Loucy (cell line): ENCODE data around the gene AFAP1L1.

Experiments
- H2AFZ ChIP-seq: fragments of 200-600 bp; sonication (generic); 2 replicates; pipeline ENCODE4 v1.6.0; 2016; ENCODE audit warnings: antibody characterized with exemption, mild to moderate bottlenecking, low read length, moderate library complexity
- H3F3A ChIP-seq: fragments of 200-600 bp; 2 replicates; pipeline ENCODE4 v1.6.0; 2016; ENCODE audit warnings: antibody characterized with exemption, low read depth, mild to moderate bottlenecking
- H3K27me3 ChIP-seq: fragments of 200-600 bp; sonication (generic); 2 replicates; pipeline ENCODE4 v1.6.1; 2014; ENCODE audit warnings: low read length, mild to moderate bottlenecking; ENCODE audit not compliant: insufficient read depth, poor library complexity, severe bottlenecking
- H3K36me3 ChIP-seq: fragments of 200-600 bp; sonication (generic); 2 replicates; pipeline ENCODE4 v1.6.1; 2016; ENCODE audit warnings: low read length; ENCODE audit not compliant: insufficient read depth
- H3K4me1 ChIP-seq: fragments of 200-600 bp; sonication (generic); 2 replicates; pipeline ENCODE4 v1.5.1; 2014; ENCODE audit warnings: low read length, mild to moderate bottlenecking; ENCODE audit not compliant: insufficient read depth, poor library complexity, severe bottlenecking
- H3K4me2 ChIP-seq: fragments of 200-600 bp; sonication (generic); 2 replicates; pipeline ENCODE4 v1.6.0; 2014; ENCODE audit warnings: antibody characterized with exemption, low read length, low read depth, mild to moderate bottlenecking; ENCODE audit not compliant: poor library complexity, severe bottlenecking
- H3K4me3 ChIP-seq: fragments of 200-600 bp; sonication (generic); 2 replicates; pipeline ENCODE4 v1.5.1; 2014; ENCODE audit warnings: low read length, mild to moderate bottlenecking, mixed read lengths; ENCODE audit not compliant: poor library complexity, severe bottlenecking
- H3K79me2 ChIP-seq: fragments of 200-600 bp; sonication (generic); 2 replicates; pipeline ENCODE4 v1.6.1; 2014; ENCODE audit warnings: low read length; ENCODE audit not compliant: insufficient read depth
- H3K9ac ChIP-seq: fragments of 200-600 bp; sonication (generic); 2 replicates; pipeline ENCODE4 v1.6.0; 2014; ENCODE audit warnings: mild to moderate bottlenecking, low read depth, low read length, moderate library complexity; ENCODE audit not compliant: poor library complexity, severe bottlenecking
- H3K9me2 ChIP-seq: fragments of 200-600 bp; sonication (generic); replicated peaks from 2 replicates; pipeline ENCODE4 v1.6.1; 2016; ENCODE audit warnings: low read depth, low read length, mixed read lengths
- H3K9me3 ChIP-seq: fragments of 200-600 bp; sonication (generic); 2 replicates; pipeline ENCODE4 v1.6.1; 2014; ENCODE audit warnings: mild to moderate bottlenecking, antibody characterized with exemption, low read length, low read depth; ENCODE audit not compliant: insufficient read depth
- H4K20me1 ChIP-seq: fragments of 200-600 bp; sonication (generic); 2 replicates; pipeline ENCODE4 v1.6.0; 2014; ENCODE audit warnings: antibody characterized with exemption, low read length, mild to moderate bottlenecking; ENCODE audit not compliant: insufficient read depth, poor library complexity, severe bottlenecking
- CTCF ChIP-seq: fragments of 200-600 bp; sonication (generic); conservative IDR thresholded peaks from 2 replicates; pipeline ENCODE4 v1.5.1; 2014; ENCODE audit warnings: mild to moderate bottlenecking, antibody characterized with exemption, low read length
- EZH2phosphoT487 ChIP-seq: fragments of 200-600 bp; IDR thresholded peaks from 2 replicates; pipeline ENCODE4 v1.6.1; 2018; ENCODE audit warnings: antibody characterized with exemption, mild to moderate bottlenecking, moderate library complexity, borderline replicate concordance

Gene AFAP1L1

DNA sequence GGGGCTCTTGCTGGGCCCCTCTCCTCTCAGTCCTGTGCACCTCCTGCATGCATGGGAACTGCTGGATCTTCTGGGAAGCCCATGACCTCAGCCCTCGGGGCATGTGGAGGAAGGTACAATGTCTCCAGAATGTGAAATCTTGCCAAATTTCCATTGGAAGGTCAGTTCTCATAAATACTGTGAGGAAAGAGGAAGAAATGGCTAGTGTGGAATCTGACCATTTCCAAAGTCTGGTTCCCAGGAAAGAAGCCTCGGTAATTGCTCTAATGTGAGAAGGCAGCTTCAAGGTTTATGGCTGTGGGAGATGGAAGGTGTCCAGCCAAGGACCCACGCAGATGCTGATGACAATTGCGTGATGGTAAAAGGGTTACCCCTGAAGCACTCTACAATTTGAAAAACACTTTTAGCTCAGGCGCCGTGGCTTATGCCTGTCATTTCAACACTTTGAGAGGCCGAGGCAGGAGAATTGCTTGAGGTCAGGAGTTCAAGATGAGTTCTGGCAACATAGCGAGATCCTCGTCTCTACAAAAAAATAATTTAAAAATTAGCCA lies 115.5 kb downstream of the AFAP1L1 start:
- Histone ChIP-seq H2AFZ (no peak overlapping the region), H3K4me2 (no peak overlapping the region), H3K9ac (no peak overlapping the region), H3K9me3 (no peaks in the 10 kb centered on the region), H3K79me2 (no peaks in the 10 kb centered on the region), H4K20me1 (no peaks in the 10 kb centered on the region), H3F3A (no peaks in the 10 kb centered on the region), H3K4me1 (no peaks in the 10 kb centered on the region), H3K36me3 (no peaks in the 10 kb centered on the region), H3K4me3 (no peak overlapping the region), H3K9me2 (no peaks in the 10 kb centered on the region), H3K27me3 (no peaks in the 10 kb centered on the region)
- TF ChIP-seq EZH2phosphoT487 (no peak), CTCF (no peak)

DNA sequence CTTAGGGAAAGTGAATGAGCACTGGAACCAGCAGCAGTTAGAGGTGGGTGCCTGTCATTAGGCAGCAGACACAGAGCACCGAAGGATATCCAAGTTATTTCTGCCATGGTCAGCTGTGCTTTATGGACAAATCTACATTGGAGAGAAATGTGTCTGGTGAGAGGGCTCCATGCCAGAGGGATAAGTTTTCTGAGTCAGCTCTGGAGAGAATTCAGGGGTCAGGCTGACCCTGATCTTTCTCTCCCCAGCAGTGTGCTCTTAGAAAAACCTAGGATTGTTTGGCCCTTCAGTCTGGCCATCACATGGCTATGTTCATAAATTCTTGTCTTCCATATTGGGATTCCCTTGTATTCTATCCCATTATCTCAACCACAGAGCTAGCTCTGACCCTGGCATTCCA lies 116.3 kb downstream of the AFAP1L1 start:
- Histone ChIP-seq H4K20me1 (no peaks in the 10 kb centered on the region), H3F3A (no peaks in the 10 kb centered on the region), H3K27me3 (no peaks in the 10 kb centered on the region), H3K4me3 (no peak overlapping the region), H3K36me3 (no peaks in the 10 kb centered on the region), H3K9me3 (no peaks in the 10 kb centered on the region), H3K4me2 (no peak overlapping the region), H3K9ac (no peak overlapping the region), H3K9me2 (no peaks in the 10 kb centered on the region), H3K79me2 (no peaks in the 10 kb centered on the region), H3K4me1 (no peaks in the 10 kb centered on the region), H2AFZ (no peak overlapping the region)
- no peak for TF ChIP-seq CTCF
- TF ChIP-seq EZH2phosphoT487: no peak

GRCh38 chr5:149388498-149389190 lies 117.0 kb downstream of the AFAP1L1 start:
- no peaks in the 10 kb centered on the region for H3K9me2 ChIP-seq
- no peaks in the 10 kb centered on the region for H3K27me3 ChIP-seq
- H3K4me1 ChIP-seq: no peaks in the 10 kb centered on the region
- H3K4me3 ChIP-seq: no peak overlapping the region
- no peak overlapping the region for H3K9ac ChIP-seq
- H4K20me1 ChIP-seq: no peaks in the 10 kb centered on the region
- no peak overlapping the region for H3K4me2 ChIP-seq
- H3K36me3 ChIP-seq: no peaks in the 10 kb centered on the region
- no peaks in the 10 kb centered on the region for H3K79me2 ChIP-seq
- no peak for TF ChIP-seq CTCF
- TF ChIP-seq EZH2phosphoT487: no peak
- H3F3A ChIP-seq: no peaks in the 10 kb centered on the region
- no peak overlapping the region for H2AFZ ChIP-seq
- H3K9me3 ChIP-seq: no peaks in the 10 kb centered on the region
